HepG2 (cell line): ENCODE results near the gene ARFGEF3. TPM values are rescaled to one million over a fixed set of nuclear protein-coding genes. Genes with fewer than 3 reads are reported as not detected.
A peak's percentile ranks its signal among the peaks of the same experiment; 100 is the strongest.

ENCODE experiments used
- ATAC-seq: fragments of 200-7000 bp; cut with Tn5 transposase; 3 replicates; pipeline ENCODE4 v1.9.1; 2020; ENCODE audit warnings: mild to moderate bottlenecking, moderate library complexity
- BruUV-seq: library from RNA; stranded (reverse); fragments of 400-500 nt; replicated peaks from 2 replicates; lab custom pipeline; 2021; lab: Mats Ljungman, UMichigan
- CTCF ChIA-PET: fragments of 300-600 bp; formaldehyde crosslinking; extraction: SDS; loops from one replicate; lab custom pipeline; 2021; ENCODE audit warnings: low total read pairs, inconsistent platforms, low intra/inter-chr PET ratio; lab: Yijun Ruan, JAX
- POLR2A ChIA-PET: fragments of 350-600 bp; sonication (Branson Sonifier 250); formaldehyde crosslinking; loops from one replicate; lab custom pipeline; 2020; ENCODE audit warnings: antibody characterized with exemption, inconsistent platforms; lab: Yijun Ruan, JAX
- DNase-seq: peaks from one replicate; pipeline ENCODE4 v3.0.0-alpha.2; 2015; ENCODE audit warnings: low spot score
- FAIRE-seq: peaks from 3 replicates; lab custom pipeline; 2011; peaks lifted over from hg19 to GRCh38; lab: Jason Lieb, UNC
- H2AFZ ChIP-seq: one replicate; pipeline ENCODE4 v1.6.1; 2011; ENCODE audit warnings: low read length, inconsistent platforms
- H3K27ac ChIP-seq: fragments of 300-600 bp; 3 replicates; pipeline ENCODE4 v1.8.0; 2011; ENCODE audit warnings: mixed run types, mild to moderate bottlenecking, mixed read lengths, low read length, inconsistent platforms; ENCODE audit not compliant: insufficient read depth; ENCODE audit errors: extremely low read length
- H3K27me3 ChIP-seq, 2 experiments: fragments of 200-600 bp in 1 of 2; 2 replicates in 1 of 2; 3 replicates in 1 of 2; pipeline versions ENCODE4 v1.6.0 to v1.8.0; 2011; ENCODE audit warnings: low read length in 2 of 2, mild to moderate bottlenecking in 2 of 2, moderate library complexity in 2 of 2, inconsistent platforms in 1 of 2; ENCODE audit not compliant: insufficient read depth in 2 of 2, control insufficient read depth in 1 of 2
- H3K36me3 ChIP-seq, 2 experiments: fragments of 200-600 bp in 1 of 2; replicated peaks in 1 of 2; 2 replicates in 1 of 2; 3 replicates in 1 of 2; pipeline versions ENCODE4 v1.5.1 to v1.8.0; 2011; ENCODE audit warnings: low read length in 2 of 2, inconsistent platforms in 1 of 2; ENCODE audit not compliant: insufficient read depth in 2 of 2, control insufficient read depth in 1 of 2
- H3K4me1 ChIP-seq: 2 replicates; pipeline ENCODE4 v1.5.1; 2012; ENCODE audit warnings: low read length, inconsistent platforms; ENCODE audit not compliant: insufficient read depth
- H3K4me2 ChIP-seq: 2 replicates; pipeline ENCODE4 v1.6.0; 2011; ENCODE audit warnings: low read depth, low read length, inconsistent platforms
- H3K4me3 ChIP-seq, 3 experiments: fragments of 200-600 bp in 1 of 3; sonication (generic), shearing (Covaris generic) in 1 of 3; replicated peaks in 1 of 3; 2 replicates each; pipeline ENCODE4 v1.5.1; 2011 to 2016; ENCODE audit warnings: low read length in 3 of 3, inconsistent platforms in 2 of 3, low read depth in 2 of 3, mild to moderate bottlenecking in 2 of 3, control low read depth in 1 of 3, mixed read lengths in 1 of 3; ENCODE audit not compliant: insufficient read depth in 1 of 3
- H3K79me2 ChIP-seq: one replicate; pipeline ENCODE4 v1.6.1; 2011; ENCODE audit warnings: low read length, inconsistent platforms; ENCODE audit not compliant: insufficient read depth
- H3K9ac ChIP-seq: 2 replicates; pipeline ENCODE4 v1.6.0; 2011; ENCODE audit warnings: mild to moderate bottlenecking, low read depth, low read length, inconsistent platforms; ENCODE audit not compliant: insufficient read depth
- H3K9me3 ChIP-seq: 2 replicates; pipeline ENCODE4 v1.5.1; 2012; ENCODE audit warnings: mild to moderate bottlenecking, low read length
- H4K20me1 ChIP-seq: 2 replicates; pipeline ENCODE4 v1.6.0; 2011; ENCODE audit warnings: inconsistent platforms, mild to moderate bottlenecking, low read length, moderate library complexity; ENCODE audit not compliant: insufficient read depth
- DMAP1 ChIP-seq: IDR thresholded peaks from 2 replicates; pipeline ENCODE4 v1.6.1; 2016
- FOXA1 ChIP-seq, 2 experiments: fragments of 450-650 bp in 1 of 2; sonication (generic) in 1 of 2; formaldehyde crosslinking in 1 of 2; IDR thresholded peaks; 2 replicates each; pipeline versions ENCODE4 v1.4.0 to v1.6.1; 2016 to 2020; ENCODE audit warnings: missing genetic modification reagents in 1 of 2
- MED8 ChIP-seq: sonication (generic); formaldehyde crosslinking; IDR thresholded peaks from 2 replicates; pipeline ENCODE4 v1.8.1; 2023; ENCODE audit warnings: mild to moderate bottlenecking, missing genetic modification reagents; ENCODE audit not compliant: insufficient replicate concordance
- ZBTB33 ChIP-seq: sonication (generic); formaldehyde crosslinking; IDR thresholded peaks from 2 replicates; pipeline ENCODE4 v1.4.0; 2020; ENCODE audit warnings: missing genetic modification reagents
- ZBTB38 ChIP-seq: sonication (generic); formaldehyde crosslinking; IDR thresholded peaks from 2 replicates; pipeline ENCODE4 v1.5.1; 2020; ENCODE audit warnings: mild to moderate bottlenecking, missing genetic modification reagents
- ZFAT ChIP-seq: sonication (generic); formaldehyde crosslinking; conservative IDR thresholded peaks from 2 replicates; pipeline ENCODE4 v1.8.1; 2023; ENCODE audit warnings: missing genetic modification reagents, inconsistent platforms
- ZNF768 ChIP-seq: sonication (generic); formaldehyde crosslinking; IDR thresholded peaks from 2 replicates; pipeline ENCODE4 v1.4.0; 2020; ENCODE audit warnings: missing genetic modification reagents
- ZSCAN12 ChIP-seq: sonication (generic); formaldehyde crosslinking; IDR thresholded peaks from 2 replicates; pipeline ENCODE4 v1.9.0; 2021; ENCODE audit warnings: mild to moderate bottlenecking, missing genetic modification reagents
- WGBS: methylation state at CpG from one replicate; pipeline ENCODE4 v1.1.6; 2017; ENCODE audit warnings: low lambda C conversion rate; 5-methylcytosine and 5-hydroxymethylcytosine counted together
- in situ Hi-C: cut with HindIII; loops from 2 replicates; pipeline ENCODE4 v1.10.0; 2017; ENCODE audit warnings: low pct_unique_long_range_greater_than_20kb; ENCODE audit not compliant: extremely low pct_ligation_motif_present
- intact Hi-C: fragments of 100-400 bp; cut with micrococcal nuclease; formaldehyde crosslinking; loops from one replicate; pipeline ENCODE4 v1.10.0; 2022; ENCODE audit not compliant: unreplicated experiment
- polyA plus RNA-seq, 8 experiments: library from polyadenylated mRNA; depleted of rRNA in 3 of 8; stranded (reverse) in 7 of 8; unstranded in 1 of 8; fragments of >200 nt; fragmentation: Illumina TruSeq in 4 of 8; extraction: Trizol in 4 of 8; gene quantifications; 2 replicates each; pipeline versions ENCODE4 v1.2.1 to v1.2.3, GENCODE V29; 2011 to 2016; ENCODE audit warnings: low read depth in 4 of 8, missing spikeins in 1 of 8, mixed read lengths in 1 of 8; ENCODE audit not compliant: insufficient read depth in 1 of 8
- total RNA-seq, 5 experiments: library from RNA; depleted of rRNA; stranded (reverse); fragments of >200 nt; fragmentation: Illumina TruSeq; extraction: Trizol; gene quantifications; 2 replicates each; pipeline ENCODE4 v1.2.3, GENCODE V29; 2016; ENCODE audit warnings: low read depth in 1 of 5
- TF ChIP-seq, protein P1 (sequence below): sonication (generic); formaldehyde crosslinking; IDR thresholded peaks from 2 replicates; pipeline ENCODE4; 2020; ENCODE audit warnings: missing genetic modification reagents, mild to moderate bottlenecking, borderline replicate concordance
- TF ChIP-seq, protein P2 (sequence below): sonication (generic); formaldehyde crosslinking; IDR thresholded peaks from 2 replicates; pipeline ENCODE4 v1.5.1; 2020; ENCODE audit warnings: mild to moderate bottlenecking, missing genetic modification reagents, borderline replicate concordance

ARFGEF3 gene
- total and polyA plus RNA-seq, 2 of the 13 experiments (the other 11 are each of a cell fraction or from before 2014, with no cell fraction given): 0.60 to 2.6 TPM

GRCh38 chr6:138229663-138230179 lies 68.0 kb downstream of the ARFGEF3 start:
- H3K36me3 ChIP-seq: no peaks in the 10 kb centered on the region
- H3K9me3 ChIP-seq: no peaks in the 10 kb centered on the region
- no peak overlapping the region for H3K27ac ChIP-seq
- H3K4me1 ChIP-seq: peaks cover 78% of the 10 kb centered on the region
- CTCF ChIA-PET: no interaction called here
- in situ Hi-C loops: no loop called here
- BruUV-seq: no TSS peak
- no peak overlapping the region for H3K4me3 ChIP-seq
- no peak for DNase-seq
- POLR2A ChIA-PET: no interaction called here
- H2AFZ ChIP-seq: no peak overlapping the region
- H3K79me2 ChIP-seq: no peaks in the 10 kb centered on the region
- 88% methylated on average over 11 of the region's 11 CpGs for WGBS
- intact Hi-C loops: no loop called here
- no peaks in the 10 kb centered on the region for H3K27me3 ChIP-seq
- ATAC-seq: no peak
- no peak for FAIRE-seq
- no peaks in the 10 kb centered on the region for H4K20me1 ChIP-seq
- H3K9ac ChIP-seq: no peak overlapping the region
- H3K4me2 ChIP-seq: no peak overlapping the region
- TF ChIP-seq FOXA1 (IDR thresholded peaks at IDR 0.05) (no peak), FOXA1 (CRISPR knock-in tag; IDR thresholded peaks at IDR 0.05) (0 out of 2 replicates have a peak, but pooled peaks have one; percentile 11), ZSCAN12 (CRISPR knock-in tag) (no peak), ZBTB38 (peak; percentile 33; the same call in 1 of the 2 replicates), ZFAT (no peak), MED8 (CRISPR knock-in tag) (no peak), ZNF768 (no peak), ZBTB33 (CRISPR knock-in tag) (peak; percentile 92), DMAP1 (CRISPR knock-in tag) (no peak)
- TF ChIP-seq, protein P1, sequence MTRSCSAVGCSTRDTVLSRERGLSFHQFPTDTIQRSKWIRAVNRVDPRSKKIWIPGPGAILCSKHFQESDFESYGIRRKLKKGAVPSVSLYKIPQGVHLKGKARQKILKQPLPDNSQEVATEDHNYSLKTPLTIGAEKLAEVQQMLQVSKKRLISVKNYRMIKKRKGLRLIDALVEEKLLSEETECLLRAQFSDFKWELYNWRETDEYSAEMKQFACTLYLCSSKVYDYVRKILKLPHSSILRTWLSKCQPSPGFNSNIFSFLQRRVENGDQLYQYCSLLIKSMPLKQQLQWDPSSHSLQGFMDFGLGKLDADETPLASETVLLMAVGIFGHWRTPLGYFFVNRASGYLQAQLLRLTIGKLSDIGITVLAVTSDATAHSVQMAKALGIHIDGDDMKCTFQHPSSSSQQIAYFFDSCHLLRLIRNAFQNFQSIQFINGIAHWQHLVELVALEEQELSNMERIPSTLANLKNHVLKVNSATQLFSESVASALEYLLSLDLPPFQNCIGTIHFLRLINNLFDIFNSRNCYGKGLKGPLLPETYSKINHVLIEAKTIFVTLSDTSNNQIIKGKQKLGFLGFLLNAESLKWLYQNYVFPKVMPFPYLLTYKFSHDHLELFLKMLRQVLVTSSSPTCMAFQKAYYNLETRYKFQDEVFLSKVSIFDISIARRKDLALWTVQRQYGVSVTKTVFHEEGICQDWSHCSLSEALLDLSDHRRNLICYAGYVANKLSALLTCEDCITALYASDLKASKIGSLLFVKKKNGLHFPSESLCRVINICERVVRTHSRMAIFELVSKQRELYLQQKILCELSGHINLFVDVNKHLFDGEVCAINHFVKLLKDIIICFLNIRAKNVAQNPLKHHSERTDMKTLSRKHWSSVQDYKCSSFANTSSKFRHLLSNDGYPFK (CRISPR knock-in tag): no peak
- TF ChIP-seq, protein P2, sequence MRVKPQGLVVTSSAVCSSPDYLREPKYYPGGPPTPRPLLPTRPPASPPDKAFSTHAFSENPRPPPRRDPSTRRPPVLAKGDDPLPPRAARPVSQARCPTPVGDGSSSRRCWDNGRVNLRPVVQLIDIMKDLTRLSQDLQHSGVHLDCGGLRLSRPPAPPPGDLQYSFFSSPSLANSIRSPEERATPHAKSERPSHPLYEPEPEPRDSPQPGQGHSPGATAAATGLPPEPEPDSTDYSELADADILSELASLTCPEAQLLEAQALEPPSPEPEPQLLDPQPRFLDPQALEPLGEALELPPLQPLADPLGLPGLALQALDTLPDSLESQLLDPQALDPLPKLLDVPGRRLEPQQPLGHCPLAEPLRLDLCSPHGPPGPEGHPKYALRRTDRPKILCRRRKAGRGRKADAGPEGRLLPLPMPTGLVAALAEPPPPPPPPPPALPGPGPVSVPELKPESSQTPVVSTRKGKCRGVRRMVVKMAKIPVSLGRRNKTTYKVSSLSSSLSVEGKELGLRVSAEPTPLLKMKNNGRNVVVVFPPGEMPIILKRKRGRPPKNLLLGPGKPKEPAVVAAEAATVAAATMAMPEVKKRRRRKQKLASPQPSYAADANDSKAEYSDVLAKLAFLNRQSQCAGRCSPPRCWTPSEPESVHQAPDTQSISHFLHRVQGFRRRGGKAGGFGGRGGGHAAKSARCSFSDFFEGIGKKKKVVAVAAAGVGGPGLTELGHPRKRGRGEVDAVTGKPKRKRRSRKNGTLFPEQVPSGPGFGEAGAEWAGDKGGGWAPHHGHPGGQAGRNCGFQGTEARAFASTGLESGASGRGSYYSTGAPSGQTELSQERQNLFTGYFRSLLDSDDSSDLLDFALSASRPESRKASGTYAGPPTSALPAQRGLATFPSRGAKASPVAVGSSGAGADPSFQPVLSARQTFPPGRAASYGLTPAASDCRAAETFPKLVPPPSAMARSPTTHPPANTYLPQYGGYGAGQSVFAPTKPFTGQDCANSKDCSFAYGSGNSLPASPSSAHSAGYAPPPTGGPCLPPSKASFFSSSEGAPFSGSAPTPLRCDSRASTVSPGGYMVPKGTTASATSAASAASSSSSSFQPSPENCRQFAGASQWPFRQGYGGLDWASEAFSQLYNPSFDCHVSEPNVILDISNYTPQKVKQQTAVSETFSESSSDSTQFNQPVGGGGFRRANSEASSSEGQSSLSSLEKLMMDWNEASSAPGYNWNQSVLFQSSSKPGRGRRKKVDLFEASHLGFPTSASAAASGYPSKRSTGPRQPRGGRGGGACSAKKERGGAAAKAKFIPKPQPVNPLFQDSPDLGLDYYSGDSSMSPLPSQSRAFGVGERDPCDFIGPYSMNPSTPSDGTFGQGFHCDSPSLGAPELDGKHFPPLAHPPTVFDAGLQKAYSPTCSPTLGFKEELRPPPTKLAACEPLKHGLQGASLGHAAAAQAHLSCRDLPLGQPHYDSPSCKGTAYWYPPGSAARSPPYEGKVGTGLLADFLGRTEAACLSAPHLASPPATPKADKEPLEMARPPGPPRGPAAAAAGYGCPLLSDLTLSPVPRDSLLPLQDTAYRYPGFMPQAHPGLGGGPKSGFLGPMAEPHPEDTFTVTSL (CRISPR knock-in tag): no peak
